HepG2 (cell line): Measurements from ENCODE around the gene IQCE. TPM values are rescaled to one million over a fixed set of nuclear protein-coding genes. Genes with fewer than 3 reads are reported as not detected.

Experiments
- HIVEP1 ChIP-seq: sonication (generic); formaldehyde crosslinking; IDR thresholded peaks from 2 replicates; pipeline ENCODE4 v1.4.0; 2020; ENCODE audit warnings: mild to moderate bottlenecking, missing genetic modification reagents
- HNF4A ChIP-seq: sonication (generic); formaldehyde crosslinking; IDR thresholded peaks from 2 replicates; pipeline ENCODE4 v1.4.0; 2020; ENCODE audit warnings: missing genetic modification reagents
- HOXA3 ChIP-seq: sonication (generic); formaldehyde crosslinking; IDR thresholded peaks from 2 replicates; pipeline ENCODE4 v1.5.0; 2020; ENCODE audit warnings: missing genetic modification reagents
- JUND ChIP-seq: sonication (generic); formaldehyde crosslinking; IDR thresholded peaks from 2 replicates; pipeline ENCODE4 v1.8.0; 2022; ENCODE audit warnings: mild to moderate bottlenecking, missing genetic modification reagents
- KDM2A ChIP-seq: sonication (generic); formaldehyde crosslinking; IDR thresholded peaks from 2 replicates; pipeline ENCODE4 v1.4.0; 2020; ENCODE audit warnings: low read depth, missing genetic modification reagents, borderline replicate concordance
- MTF2 ChIP-seq: sonication (generic); formaldehyde crosslinking; IDR thresholded peaks from 2 replicates; pipeline ENCODE4 v1.5.0; 2020; ENCODE audit warnings: missing genetic modification reagents, borderline replicate concordance
- SP1 ChIP-seq, 2 experiments: fragments of 450-650 bp in 1 of 2; sonication (generic) in 1 of 2; formaldehyde crosslinking in 1 of 2; IDR thresholded peaks; 2 replicates each; pipeline versions ENCODE4 v1.4.0 to v1.6.1; 2016 to 2020; ENCODE audit warnings: missing genetic modification reagents in 1 of 2
- TFAP4 ChIP-seq: sonication (generic); IDR thresholded peaks from 2 replicates; pipeline ENCODE4 v1.6.1; 2016; ENCODE audit warnings: low read depth, borderline replicate concordance
- U2AF2 ChIP-seq: fragments of 200-400 bp; formaldehyde crosslinking; IDR thresholded peaks from 2 replicates; pipeline ENCODE4 v1.6.1; 2017; ENCODE audit warnings: low read depth, mild to moderate bottlenecking, low read length
- ZNF430 ChIP-seq: sonication (generic); formaldehyde crosslinking; IDR thresholded peaks from 2 replicates; pipeline ENCODE4 v1.9.0; 2021; ENCODE audit warnings: mild to moderate bottlenecking, missing genetic modification reagents
- ZNF468 ChIP-seq: sonication (generic); formaldehyde crosslinking; IDR thresholded peaks from 2 replicates; pipeline ENCODE4 v1.8.0; 2022; ENCODE audit warnings: mild to moderate bottlenecking, moderate library complexity, missing genetic modification reagents
- ZNF7 ChIP-seq: IDR thresholded peaks from 2 replicates; pipeline ENCODE4 v1.6.1; 2016; ENCODE audit warnings: missing biosample characterization, missing genetic modification reagents
- ZNF710 ChIP-seq: sonication (generic); formaldehyde crosslinking; IDR thresholded peaks from 2 replicates; pipeline ENCODE4 v1.5.0; 2020; ENCODE audit warnings: mild to moderate bottlenecking, missing genetic modification reagents, borderline replicate concordance
- polyA plus RNA-seq, 8 experiments: library from polyadenylated mRNA; depleted of rRNA in 3 of 8; stranded (reverse) in 7 of 8; unstranded in 1 of 8; fragments of >200 nt; fragmentation: Illumina TruSeq in 4 of 8; extraction: Trizol in 4 of 8; gene quantifications; 2 replicates each; pipeline versions ENCODE4 v1.2.1 to v1.2.3, GENCODE V29; 2011 to 2016; ENCODE audit warnings: low read depth in 4 of 8, missing spikeins in 1 of 8, mixed read lengths in 1 of 8; ENCODE audit not compliant: insufficient read depth in 1 of 8
- total RNA-seq, 5 experiments: library from RNA; depleted of rRNA; stranded (reverse); fragments of >200 nt; fragmentation: Illumina TruSeq; extraction: Trizol; gene quantifications; 2 replicates each; pipeline ENCODE4 v1.2.3, GENCODE V29; 2016; ENCODE audit warnings: low read depth in 1 of 5
- TF ChIP-seq, protein P1 (sequence below): IDR thresholded peaks from 2 replicates; pipeline ENCODE4 v1.6.1; 2016; ENCODE audit warnings: low read depth, missing genetic modification reagents, missing compliant biosample characterization
- TF ChIP-seq, protein P2 (sequence below): sonication (generic); formaldehyde crosslinking; IDR thresholded peaks from 2 replicates; pipeline ENCODE4 v1.5.1; 2020; ENCODE audit warnings: missing genetic modification reagents, mild to moderate bottlenecking, borderline replicate concordance
- TF ChIP-seq, protein P3 (sequence below): sonication (generic); formaldehyde crosslinking; IDR thresholded peaks from 2 replicates; pipeline ENCODE4 v1.4.0; 2020; ENCODE audit warnings: mild to moderate bottlenecking, missing genetic modification reagents

Gene IQCE
- total and polyA plus RNA-seq, 2 of the 13 experiments (the other 11 are each of a cell fraction or from before 2014, with no cell fraction given) = 1.5 to 2.5 TPM

GRCh38 chr7:2621948-2622640 is 63.3 kb downstream of the IQCE start (continued):
- TF ChIP-seq ZNF430 (CRISPR knock-in tag) (0 out of 2 replicates have a peak, but pooled peaks have one; percentile 69), ZNF7 (CRISPR knock-in tag) (no peak), HOXA3 (CRISPR knock-in tag) (peak; percentile 92), HIVEP1 (no peak), U2AF2 (no peak), KDM2A (0 out of 2 replicates have a peak, but pooled peaks have one; percentile 17), SP1 (IDR thresholded peaks at IDR 0.05) (no peak), SP1 (CRISPR knock-in tag; IDR thresholded peaks at IDR 0.05) (0 out of 2 replicates have a peak, but pooled peaks have one; percentile 26), HNF4A (CRISPR knock-in tag) (peak; percentile 73), TFAP4 (peak; percentile 66; the same call in 1 of the 2 replicates), ZNF468 (CRISPR knock-in tag) (no peak), JUND (no peak; the same call in 1 of the 2 replicates), MTF2 (no peak), ZNF710 (CRISPR knock-in tag) (no peak)
- TF ChIP-seq, protein P1, sequence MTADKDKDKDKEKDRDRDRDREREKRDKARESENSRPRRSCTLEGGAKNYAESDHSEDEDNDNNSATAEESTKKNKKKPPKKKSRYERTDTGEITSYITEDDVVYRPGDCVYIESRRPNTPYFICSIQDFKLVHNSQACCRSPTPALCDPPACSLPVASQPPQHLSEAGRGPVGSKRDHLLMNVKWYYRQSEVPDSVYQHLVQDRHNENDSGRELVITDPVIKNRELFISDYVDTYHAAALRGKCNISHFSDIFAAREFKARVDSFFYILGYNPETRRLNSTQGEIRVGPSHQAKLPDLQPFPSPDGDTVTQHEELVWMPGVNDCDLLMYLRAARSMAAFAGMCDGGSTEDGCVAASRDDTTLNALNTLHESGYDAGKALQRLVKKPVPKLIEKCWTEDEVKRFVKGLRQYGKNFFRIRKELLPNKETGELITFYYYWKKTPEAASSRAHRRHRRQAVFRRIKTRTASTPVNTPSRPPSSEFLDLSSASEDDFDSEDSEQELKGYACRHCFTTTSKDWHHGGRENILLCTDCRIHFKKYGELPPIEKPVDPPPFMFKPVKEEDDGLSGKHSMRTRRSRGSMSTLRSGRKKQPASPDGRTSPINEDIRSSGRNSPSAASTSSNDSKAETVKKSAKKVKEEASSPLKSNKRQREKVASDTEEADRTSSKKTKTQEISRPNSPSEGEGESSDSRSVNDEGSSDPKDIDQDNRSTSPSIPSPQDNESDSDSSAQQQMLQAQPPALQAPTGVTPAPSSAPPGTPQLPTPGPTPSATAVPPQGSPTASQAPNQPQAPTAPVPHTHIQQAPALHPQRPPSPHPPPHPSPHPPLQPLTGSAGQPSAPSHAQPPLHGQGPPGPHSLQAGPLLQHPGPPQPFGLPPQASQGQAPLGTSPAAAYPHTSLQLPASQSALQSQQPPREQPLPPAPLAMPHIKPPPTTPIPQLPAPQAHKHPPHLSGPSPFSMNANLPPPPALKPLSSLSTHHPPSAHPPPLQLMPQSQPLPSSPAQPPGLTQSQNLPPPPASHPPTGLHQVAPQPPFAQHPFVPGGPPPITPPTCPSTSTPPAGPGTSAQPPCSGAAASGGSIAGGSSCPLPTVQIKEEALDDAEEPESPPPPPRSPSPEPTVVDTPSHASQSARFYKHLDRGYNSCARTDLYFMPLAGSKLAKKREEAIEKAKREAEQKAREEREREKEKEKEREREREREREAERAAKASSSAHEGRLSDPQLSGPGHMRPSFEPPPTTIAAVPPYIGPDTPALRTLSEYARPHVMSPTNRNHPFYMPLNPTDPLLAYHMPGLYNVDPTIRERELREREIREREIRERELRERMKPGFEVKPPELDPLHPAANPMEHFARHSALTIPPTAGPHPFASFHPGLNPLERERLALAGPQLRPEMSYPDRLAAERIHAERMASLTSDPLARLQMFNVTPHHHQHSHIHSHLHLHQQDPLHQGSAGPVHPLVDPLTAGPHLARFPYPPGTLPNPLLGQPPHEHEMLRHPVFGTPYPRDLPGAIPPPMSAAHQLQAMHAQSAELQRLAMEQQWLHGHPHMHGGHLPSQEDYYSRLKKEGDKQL (CRISPR knock-in tag) = no peak
- TF ChIP-seq, protein P2, sequence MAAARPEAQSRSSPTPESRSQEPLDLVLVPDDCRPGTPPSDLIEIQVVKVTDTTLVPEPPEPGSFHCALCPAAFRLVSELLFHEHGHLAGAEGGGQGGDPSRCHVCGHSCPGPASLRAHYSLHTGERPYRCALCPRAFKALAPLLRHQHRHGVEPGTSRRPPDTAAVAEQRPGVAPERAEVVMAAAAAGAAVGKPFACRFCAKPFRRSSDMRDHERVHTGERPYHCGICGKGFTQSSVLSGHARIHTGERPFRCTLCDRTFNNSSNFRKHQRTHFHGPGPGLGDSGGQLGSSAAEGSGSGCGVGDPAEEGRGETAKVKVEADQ (CRISPR knock-in tag) = peak; percentile 50; the same call in 1 of the 2 replicates
- TF ChIP-seq, protein P3, sequence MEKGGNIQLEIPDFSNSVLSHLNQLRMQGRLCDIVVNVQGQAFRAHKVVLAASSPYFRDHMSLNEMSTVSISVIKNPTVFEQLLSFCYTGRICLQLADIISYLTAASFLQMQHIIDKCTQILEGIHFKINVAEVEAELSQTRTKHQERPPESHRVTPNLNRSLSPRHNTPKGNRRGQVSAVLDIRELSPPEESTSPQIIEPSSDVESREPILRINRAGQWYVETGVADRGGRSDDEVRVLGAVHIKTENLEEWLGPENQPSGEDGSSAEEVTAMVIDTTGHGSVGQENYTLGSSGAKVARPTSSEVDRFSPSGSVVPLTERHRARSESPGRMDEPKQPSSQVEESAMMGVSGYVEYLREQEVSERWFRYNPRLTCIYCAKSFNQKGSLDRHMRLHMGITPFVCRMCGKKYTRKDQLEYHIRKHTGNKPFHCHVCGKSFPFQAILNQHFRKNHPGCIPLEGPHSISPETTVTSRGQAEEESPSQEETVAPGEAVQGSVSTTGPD (CRISPR knock-in tag) = no peak
